LNCaP clone FGC (cell line): ENCODE data around the gene LRP6.

ENCODE experiments used
- DNase-seq: peaks from one replicate; pipeline ENCODE4 v3.0.0-alpha.2; 2011; ENCODE audit warnings: low read depth
- H3K4me3 ChIP-seq: 2 replicates; pipeline ENCODE4 v1.5.1; 2011; ENCODE audit warnings: mild to moderate bottlenecking, low read depth, low read length, control low read depth
- CTCF ChIP-seq: IDR thresholded peaks from 2 replicates; pipeline ENCODE4 v1.5.1; 2012; ENCODE audit warnings: mild to moderate bottlenecking; ENCODE audit not compliant: control insufficient read depth, insufficient read depth; ENCODE audit errors: extremely low read depth

The LRP6 gene

DNA sequence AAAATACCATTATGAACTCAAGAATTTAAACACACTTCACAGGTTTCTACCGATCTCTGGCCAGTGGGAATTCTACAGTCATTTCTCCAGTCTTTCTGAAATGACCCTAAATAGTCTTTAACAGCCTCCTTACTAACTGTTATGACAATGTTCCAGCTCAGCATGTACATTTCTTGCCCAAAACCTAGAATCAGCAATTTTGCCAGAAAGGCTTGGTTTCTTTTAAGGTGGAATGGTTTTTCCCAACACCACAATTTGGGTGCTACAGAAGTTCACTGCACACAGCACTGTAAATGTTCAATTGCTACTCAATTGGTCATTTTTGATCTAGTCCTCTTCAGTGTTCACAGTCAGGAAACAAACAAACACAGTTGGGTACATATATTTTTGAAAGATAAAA is 69.7 kb downstream of the LRP6 start:
- H3K4me3 ChIP-seq: no peak overlapping the region
- no peak for TF ChIP-seq CTCF
- no peak for DNase-seq

- no peak for DNase-seq
- TF ChIP-seq CTCF: no peak
Measured at GRCh38 chr12:12195516-12195915, 71.3 kb downstream of the LRP6 start.

GRCh38 chr12:12195081-12195480 is 71.8 kb downstream of the LRP6 start:
- no peak for TF ChIP-seq CTCF
- H3K4me3 ChIP-seq: no peak overlapping the region
- DNase-seq: no peak

More at GRCh38 chr12:12195516-12195915, 71.3 kb downstream of the LRP6 start:
- no peak overlapping the region for H3K4me3 ChIP-seq

DNA sequence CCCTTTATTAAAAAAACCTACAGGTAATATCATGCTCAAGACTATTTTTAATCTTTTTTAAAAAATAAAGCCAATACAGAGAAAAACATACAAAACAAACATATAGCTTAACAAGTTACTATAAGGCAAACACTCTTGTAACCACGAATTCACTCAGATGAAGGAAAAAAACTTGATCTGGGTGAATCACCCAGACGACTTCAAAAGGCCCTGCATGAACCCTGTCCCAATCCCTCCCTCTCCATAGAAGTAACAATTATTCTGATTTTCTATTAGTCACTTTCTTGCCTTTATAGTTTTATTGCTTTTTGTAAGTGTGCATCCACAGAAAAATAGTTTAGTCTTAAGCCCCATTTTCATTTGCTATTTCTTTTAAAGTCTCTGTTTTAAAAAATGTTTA is 72.6 kb downstream of the LRP6 start:
- H3K4me3 ChIP-seq: no peak overlapping the region
- DNase-seq: no peak
- no peak for TF ChIP-seq CTCF

DNA sequence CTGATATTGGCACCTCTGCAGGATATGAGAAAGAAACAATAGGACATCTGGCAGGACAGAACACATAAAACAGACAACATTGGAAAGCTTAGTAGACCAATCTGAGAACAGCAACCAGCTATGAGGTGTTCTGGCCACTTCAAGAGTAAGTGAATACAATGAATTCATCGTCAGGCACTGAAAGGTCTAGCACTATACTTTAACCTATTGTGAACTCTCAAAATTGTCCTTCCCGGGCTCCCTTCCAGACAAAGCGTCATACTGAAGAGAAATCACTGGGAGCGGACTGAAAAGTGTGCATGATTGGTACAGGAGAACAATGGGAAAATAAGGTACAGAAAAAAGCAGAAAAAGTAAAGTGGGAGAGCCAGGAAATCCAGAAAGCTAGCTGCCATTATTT is 75.8 kb downstream of the LRP6 start:
- H3K4me3 ChIP-seq: no peak overlapping the region
- TF ChIP-seq CTCF: no peak
- DNase-seq: no peak

- no peak overlapping the region for H3K4me3 ChIP-seq
- DNase-seq: no peak
- TF ChIP-seq CTCF: no peak
Measured at GRCh38 chr12:12190087-12190809, 76.6 kb downstream of the LRP6 start.

GRCh38 chr12:12185414-12185813 is 81.4 kb downstream of the LRP6 start:
- DNase-seq: no peak
- TF ChIP-seq CTCF: no peak
- H3K4me3 ChIP-seq: no peak overlapping the region
